Tibial nerve (tissue), 4 donors: ENCODE results near the gene ASIC2. TPM values are rescaled to one million over a fixed set of nuclear protein-coding genes. Genes with fewer than 3 reads are reported as not detected.

Experiments used
- DNase-seq, 2 donors: peaks; one replicate each; pipeline ENCODE4 v3.0.0-alpha.2; 2019; ENCODE audit warnings: low spot score in 2 of 2
- H3K27ac ChIP-seq, 4 donors: fragments of 200-600 bp; sonication (generic) in 3 of 4; one replicate each; pipeline ENCODE4 v1.5.1; 2017 to 2019; ENCODE audit warnings: mild to moderate bottlenecking in 1 of 4
- H3K27me3 ChIP-seq, 2 donors: fragments of 200-600 bp; sonication (generic) in 1 of 2; one replicate each; pipeline versions ENCODE4 v1.5.1 to v1.6.0; 2017 to 2019
- H3K36me3 ChIP-seq, 3 donors: fragments of 200-600 bp; sonication (generic); one replicate each; pipeline ENCODE4 v1.5.1; 2018 to 2019
- H3K4me1 ChIP-seq, 4 donors: fragments of 200-600 bp; sonication (generic) in 3 of 4; one replicate each; pipeline ENCODE4 v1.5.1; 2017 to 2019
- H3K4me3 ChIP-seq, 4 donors: fragments of 200-600 bp; sonication (generic) in 3 of 4; one replicate each; pipeline ENCODE4 v1.5.1; 2017 to 2019; ENCODE audit warnings: mild to moderate bottlenecking in 1 of 4, moderate library complexity in 1 of 4
- H3K9me3 ChIP-seq, 4 donors: fragments of 200-600 bp; sonication (generic) in 3 of 4; one replicate each; pipeline ENCODE4 v1.5.1; 2017 to 2019
- EP300 ChIP-seq, 2 donors: sonication (generic); formaldehyde crosslinking; IDR thresholded peaks; one replicate each; pipeline ENCODE4 v1.6.1; 2017; ENCODE audit warnings: antibody characterized with exemption in 2 of 2, mild to moderate bottlenecking in 1 of 2
- POLR2A ChIP-seq, 2 donors: fragments of 450-650 bp; IDR thresholded peaks; one replicate each; pipeline ENCODE4 v1.6.1; 2017; ENCODE audit warnings: antibody characterized with exemption in 2 of 2, mild to moderate bottlenecking in 2 of 2, moderate library complexity in 2 of 2
- WGBS, 2 donors: methylation state at CpG; one replicate each; pipeline ENCODE4 v1.1.5; 2018; 5-methylcytosine and 5-hydroxymethylcytosine counted together
- total RNA-seq, 4 donors: library from RNA; depleted of rRNA; stranded (reverse); fragments of >200 nt; gene quantifications; one replicate each; pipeline ENCODE4 v1.1.0, GENCODE V29; 2016
- TF ChIP-seq, protein P1 (sequence below), 5 experiments: fragments of 200-600 bp in 3 of 5; fragments of 450-650 bp in 2 of 5; sonication (generic) in 3 of 5; IDR thresholded peaks; one replicate each; pipeline ENCODE4 v1.5.1; 2016 to 2019; ENCODE audit warnings: antibody characterized with exemption in 5 of 5, mild to moderate bottlenecking in 3 of 5, moderate library complexity in 2 of 5

Gene ASIC2
- total RNA-seq, 4 donors from 2014 or later: 0.21 to 1.5 (median 0.50) TPM

DNA sequence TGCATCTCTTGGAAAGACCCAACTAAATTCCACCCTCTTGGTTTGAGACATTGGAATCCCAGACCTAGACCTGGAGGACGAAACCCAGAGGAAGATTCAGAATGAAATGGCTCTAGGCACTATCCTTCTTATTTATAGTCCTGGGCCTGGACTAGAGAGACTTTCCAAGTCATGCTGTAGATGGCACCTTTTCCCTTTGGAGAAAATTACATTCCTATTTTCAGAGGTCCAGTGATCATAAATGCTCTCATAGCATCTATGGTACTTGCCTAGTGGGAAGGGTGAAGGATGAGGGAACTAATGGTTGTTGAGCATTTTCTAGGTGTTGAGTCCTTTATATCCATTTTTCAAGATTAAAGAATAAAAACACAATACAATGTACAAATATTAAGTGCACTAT lies 264.3 kb downstream of the ASIC2 start:
- Histone ChIP-seq H3K4me1 (no peaks in the 10 kb centered on the region), H3K36me3 (no peaks in the 10 kb centered on the region), H3K27ac (no peak overlapping the region), H3K27me3 (peaks cover 0 to 3% of the 10 kb centered on the region in 2 donors), H3K4me3 (no peak overlapping the region), H3K9me3 (no peaks in the 10 kb centered on the region)
- TF ChIP-seq, protein P1, sequence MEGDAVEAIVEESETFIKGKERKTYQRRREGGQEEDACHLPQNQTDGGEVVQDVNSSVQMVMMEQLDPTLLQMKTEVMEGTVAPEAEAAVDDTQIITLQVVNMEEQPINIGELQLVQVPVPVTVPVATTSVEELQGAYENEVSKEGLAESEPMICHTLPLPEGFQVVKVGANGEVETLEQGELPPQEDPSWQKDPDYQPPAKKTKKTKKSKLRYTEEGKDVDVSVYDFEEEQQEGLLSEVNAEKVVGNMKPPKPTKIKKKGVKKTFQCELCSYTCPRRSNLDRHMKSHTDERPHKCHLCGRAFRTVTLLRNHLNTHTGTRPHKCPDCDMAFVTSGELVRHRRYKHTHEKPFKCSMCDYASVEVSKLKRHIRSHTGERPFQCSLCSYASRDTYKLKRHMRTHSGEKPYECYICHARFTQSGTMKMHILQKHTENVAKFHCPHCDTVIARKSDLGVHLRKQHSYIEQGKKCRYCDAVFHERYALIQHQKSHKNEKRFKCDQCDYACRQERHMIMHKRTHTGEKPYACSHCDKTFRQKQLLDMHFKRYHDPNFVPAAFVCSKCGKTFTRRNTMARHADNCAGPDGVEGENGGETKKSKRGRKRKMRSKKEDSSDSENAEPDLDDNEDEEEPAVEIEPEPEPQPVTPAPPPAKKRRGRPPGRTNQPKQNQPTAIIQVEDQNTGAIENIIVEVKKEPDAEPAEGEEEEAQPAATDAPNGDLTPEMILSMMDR (IDR thresholded peaks at IDR 0.05): no peak
- no peak for TF ChIP-seq EP300 (IDR thresholded peaks at IDR 0.05)
- TF ChIP-seq POLR2A (IDR thresholded peaks at IDR 0.05): no peak
- 90 to 95% methylated on average over 1 of the region's 1 CpG for WGBS, 2 donors
- no peak for DNase-seq

DNA sequence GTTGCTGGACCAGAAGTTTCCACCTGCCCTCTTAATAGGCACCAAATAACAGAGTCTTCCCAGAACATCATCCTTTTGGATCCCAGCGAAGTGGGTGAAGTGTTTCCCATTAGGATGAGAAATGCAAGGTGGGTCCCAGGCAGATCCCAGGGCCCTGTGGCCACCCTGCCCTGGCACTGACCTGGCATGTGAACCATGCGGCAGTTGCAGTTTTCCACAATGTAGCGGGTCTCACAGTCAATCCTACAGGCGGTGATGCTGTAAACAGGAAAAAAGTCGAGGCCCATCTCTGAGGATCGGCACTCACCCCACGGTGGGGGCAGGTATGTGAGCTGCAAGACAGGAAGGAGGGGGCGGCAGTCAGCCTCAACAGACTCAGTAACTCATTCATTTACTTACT lies 265.0 kb downstream of the ASIC2 start:
- H3K36me3 ChIP-seq: no peaks in the 10 kb centered on the region
- WGBS, 2 donors: 77 to 81% methylated on average over 8 of the region's 8 CpGs
- no peaks in the 10 kb centered on the region for H3K9me3 ChIP-seq
- no peak for DNase-seq
- no peaks in the 10 kb centered on the region for H3K4me1 ChIP-seq
- H3K27me3 ChIP-seq: peaks cover 0 to 3% of the 10 kb centered on the region in 2 donors
- TF ChIP-seq EP300 (IDR thresholded peaks at IDR 0.05) (no peak), POLR2A (IDR thresholded peaks at IDR 0.05) (no peak)
- TF ChIP-seq, protein P1 (IDR thresholded peaks at IDR 0.05): no peak
- no peak overlapping the region for H3K4me3 ChIP-seq
- H3K27ac ChIP-seq: no peak overlapping the region

DNA sequence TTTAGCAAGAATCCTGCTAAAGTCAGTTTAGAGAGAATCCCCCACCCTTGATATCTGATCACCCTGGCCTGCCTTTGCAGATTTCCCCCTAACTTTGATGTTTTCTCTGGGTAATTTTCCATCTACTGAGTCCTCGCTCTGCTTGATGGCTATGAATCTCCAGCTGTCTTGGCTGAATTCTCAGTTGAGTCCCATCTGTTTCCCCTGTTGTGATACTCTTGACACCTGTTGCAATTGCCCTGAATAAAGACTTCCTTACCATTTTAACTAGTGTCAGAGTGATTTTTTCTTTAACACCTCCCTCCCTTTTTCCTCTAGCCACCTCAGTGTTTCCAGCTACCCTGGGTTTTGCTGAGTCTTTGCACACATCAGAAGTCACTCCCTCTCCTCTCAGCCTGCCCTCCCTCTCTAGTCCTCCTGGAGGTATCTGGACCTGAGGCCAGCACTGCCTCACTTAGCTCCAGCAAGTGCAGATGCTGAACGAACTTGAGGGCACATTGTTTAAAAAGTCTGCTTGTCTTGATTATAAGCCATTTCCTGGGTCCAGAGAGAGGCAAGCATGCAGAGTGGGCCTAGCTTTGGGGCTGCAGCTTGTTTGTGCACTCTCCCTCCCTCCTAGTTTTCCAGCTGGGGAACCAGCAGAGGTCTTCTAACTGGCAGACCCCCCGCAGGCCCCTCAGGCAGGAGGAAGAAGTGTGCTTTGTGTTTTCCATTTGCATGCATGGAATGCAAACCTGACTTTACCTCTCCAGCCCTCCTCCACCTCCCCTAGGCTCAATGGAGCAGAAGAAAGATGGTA lies 268.2 kb downstream of the ASIC2 start:
- WGBS, 2 donors: 63 to 67% methylated on average over 3 of the region's 3 CpGs
- no peak for DNase-seq
- TF ChIP-seq EP300 (IDR thresholded peaks at IDR 0.05) (no peak), POLR2A (IDR thresholded peaks at IDR 0.05) (no peak)
- TF ChIP-seq, protein P1 (IDR thresholded peaks at IDR 0.05): no peak

DNA sequence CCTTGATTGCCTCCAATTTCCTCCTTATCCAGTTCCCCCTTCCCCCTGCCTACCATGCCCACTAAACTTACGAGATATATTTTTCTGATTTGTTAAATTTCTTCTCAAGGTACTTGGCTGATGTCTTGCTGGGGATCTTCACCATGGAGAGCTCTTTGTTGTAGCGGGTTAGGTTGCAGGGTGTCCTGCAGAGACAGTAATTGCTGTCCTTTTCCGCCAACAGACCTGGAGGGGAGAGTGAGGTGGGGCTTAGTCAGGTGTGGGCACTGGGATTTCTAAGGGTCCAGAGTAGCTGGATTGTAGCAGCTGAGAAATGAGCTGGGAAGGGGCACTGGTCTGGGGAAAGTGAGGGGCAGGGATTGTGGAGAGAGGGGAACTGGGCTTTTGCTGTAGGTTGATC lies 269.3 kb downstream of the ASIC2 start:
- Histone ChIP-seq H3K4me1 (no peaks in the 10 kb centered on the region), H3K36me3 (no peaks in the 10 kb centered on the region), H3K4me3 (no peak overlapping the region), H3K27me3 (no peaks in the 10 kb centered on the region), H3K9me3 (no peaks in the 10 kb centered on the region), H3K27ac (no peak overlapping the region)
- no peak for TF ChIP-seq POLR2A (IDR thresholded peaks at IDR 0.05)
- TF ChIP-seq, protein P1 (IDR thresholded peaks at IDR 0.05): no peak
- TF ChIP-seq EP300 (IDR thresholded peaks at IDR 0.05): no peak
- DNase-seq: no peak
- WGBS, 2 donors: 78 to 88% methylated on average over 3 of the region's 3 CpGs

More for the DNA sequence above, 268.2 kb downstream of the ASIC2 start:
- H3K27ac ChIP-seq: no peak overlapping the region
- H3K27me3 ChIP-seq: no peaks in the 10 kb centered on the region
- H3K9me3 ChIP-seq: no peaks in the 10 kb centered on the region
- H3K4me3 ChIP-seq: no peak overlapping the region
- no peaks in the 10 kb centered on the region for H3K4me1 ChIP-seq
- no peaks in the 10 kb centered on the region for H3K36me3 ChIP-seq

DNA sequence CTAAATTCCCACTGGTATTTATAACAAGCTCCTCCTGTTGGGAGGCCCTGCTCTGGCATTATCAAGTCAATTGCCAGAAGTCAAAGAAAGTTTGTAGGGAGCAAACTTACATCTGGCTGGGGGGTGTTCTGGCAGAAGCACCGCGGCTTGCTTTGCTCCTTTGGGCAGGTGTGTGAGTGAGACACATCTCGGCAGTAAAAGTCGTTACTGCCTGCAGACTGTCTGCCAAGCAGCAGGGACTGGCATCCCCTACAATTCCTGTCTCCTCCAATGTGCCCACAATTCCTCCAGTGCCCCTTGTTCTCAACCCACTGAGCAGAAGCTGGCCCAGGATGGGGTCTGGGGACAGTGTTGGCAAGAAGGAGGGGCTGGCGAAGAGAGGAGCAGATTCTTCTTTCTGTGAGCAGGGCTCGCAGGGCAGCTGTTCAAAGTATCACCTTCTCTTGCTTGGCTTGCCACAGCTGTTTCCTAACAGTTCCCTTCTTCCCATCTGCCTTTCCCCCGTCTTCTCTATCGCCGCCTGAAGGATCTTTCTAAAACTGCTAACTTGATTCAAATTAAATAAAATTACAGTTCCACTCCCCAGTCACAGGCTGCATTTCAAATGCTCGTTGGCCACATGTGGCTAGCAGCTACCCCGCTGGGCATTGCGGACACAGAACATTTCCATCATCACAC lies 271.2 kb downstream of the ASIC2 start:
- Histone ChIP-seq H3K4me1 (no peaks in the 10 kb centered on the region), H3K27me3 (no peaks in the 10 kb centered on the region), H3K27ac (no peak overlapping the region), H3K4me3 (no peak overlapping the region), H3K36me3 (no peaks in the 10 kb centered on the region), H3K9me3 (no peaks in the 10 kb centered on the region)
- TF ChIP-seq, protein P1 (IDR thresholded peaks at IDR 0.05): no peak
- TF ChIP-seq EP300 (IDR thresholded peaks at IDR 0.05) (no peak), POLR2A (IDR thresholded peaks at IDR 0.05) (no peak)
- DNase-seq: no peak
- WGBS, 2 donors: 60 to 61% methylated on average over 12 of the region's 12 CpGs
